Measurements from ENCODE around the gene TRA2B. TPM values are rescaled to one million over a fixed set of nuclear protein-coding genes. Genes with fewer than 3 reads are reported as not detected.

The TRA2B gene
- total RNA-seq, 1 experiment from 2014 or later, result 232 TPM

- in situ Hi-C loops (cut with HindIII; ENCODE audit: low sequenced_read_pairs), result no loop called here
- no peak for DNase-seq (ENCODE audit: low spot score)
Measured at GRCh38 chr3:185958626-185959025, 20.8 kb upstream of the TRA2B start.

GRCh38 chr3:185956244-185956643 lies 18.4 kb upstream of the TRA2B start:
- DNase-seq (ENCODE audit: low spot score), result no peak
- in situ Hi-C loops (cut with HindIII; ENCODE audit: low sequenced_read_pairs), result no loop called here

GRCh38 chr3:185954366-185954723 lies 16.5 kb upstream of the TRA2B start:
- in situ Hi-C loops (cut with HindIII; ENCODE audit: low sequenced_read_pairs), result no loop called here
- DNase-seq (ENCODE audit: low spot score), result no peak

DNA sequence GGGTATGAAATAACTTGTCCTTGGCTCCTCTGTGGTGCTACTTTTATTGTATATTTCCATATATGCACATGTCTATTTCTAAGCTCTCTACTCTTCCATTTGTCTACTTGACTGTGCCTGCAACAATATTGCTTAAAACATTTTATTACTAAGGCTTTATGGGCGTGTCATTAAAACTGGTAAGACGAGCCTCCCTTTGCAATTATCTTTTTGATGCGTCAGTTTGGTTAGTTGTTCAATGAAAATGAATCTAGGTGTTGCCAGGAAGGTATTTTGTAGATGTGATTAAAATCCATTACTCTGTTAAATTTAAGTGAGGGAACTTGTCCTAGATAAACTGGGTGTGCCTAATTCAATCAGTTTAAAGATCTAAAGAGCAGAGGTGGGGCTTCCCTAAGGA lies 12.9 kb upstream of the TRA2B start:
- in situ Hi-C loops (cut with HindIII; ENCODE audit: low sequenced_read_pairs), result no loop called here
- DNase-seq (ENCODE audit: low spot score), result no peak

DNA sequence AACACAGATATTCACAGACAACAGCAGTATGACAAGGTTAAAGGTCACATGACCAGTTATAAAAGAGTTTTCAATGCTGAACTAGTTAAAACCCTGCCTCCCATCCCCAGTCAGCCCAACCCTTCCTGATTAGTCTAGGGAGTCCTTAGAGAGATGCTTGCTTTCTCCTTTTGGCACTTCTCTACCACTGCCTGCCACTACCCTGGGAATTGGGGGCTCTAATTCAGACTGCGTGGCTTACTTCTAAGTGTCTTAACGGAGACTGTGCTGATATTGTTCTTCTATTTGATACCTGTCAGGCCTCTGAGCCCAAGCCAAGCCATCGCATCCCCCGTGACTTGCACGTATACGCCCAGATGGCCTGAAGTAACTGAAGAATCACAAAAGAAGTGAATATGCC lies 11.7 kb upstream of the TRA2B start:
- in situ Hi-C loops (cut with HindIII; ENCODE audit: low sequenced_read_pairs), result no loop called here
- no peak for DNase-seq (ENCODE audit: low spot score)

- DNase-seq (ENCODE audit: low spot score), result no peak
- in situ Hi-C loops (cut with HindIII; ENCODE audit: low sequenced_read_pairs), result no loop called here
Measured at GRCh38 chr3:185948292-185948691, 10.5 kb upstream of the TRA2B start.

- in situ Hi-C loops (cut with HindIII; ENCODE audit: low sequenced_read_pairs), result no loop called here
- DNase-seq (ENCODE audit: low spot score), result no peak
Measured at GRCh38 chr3:185943760-185944106, 5.9 kb upstream of the TRA2B start.

DNA sequence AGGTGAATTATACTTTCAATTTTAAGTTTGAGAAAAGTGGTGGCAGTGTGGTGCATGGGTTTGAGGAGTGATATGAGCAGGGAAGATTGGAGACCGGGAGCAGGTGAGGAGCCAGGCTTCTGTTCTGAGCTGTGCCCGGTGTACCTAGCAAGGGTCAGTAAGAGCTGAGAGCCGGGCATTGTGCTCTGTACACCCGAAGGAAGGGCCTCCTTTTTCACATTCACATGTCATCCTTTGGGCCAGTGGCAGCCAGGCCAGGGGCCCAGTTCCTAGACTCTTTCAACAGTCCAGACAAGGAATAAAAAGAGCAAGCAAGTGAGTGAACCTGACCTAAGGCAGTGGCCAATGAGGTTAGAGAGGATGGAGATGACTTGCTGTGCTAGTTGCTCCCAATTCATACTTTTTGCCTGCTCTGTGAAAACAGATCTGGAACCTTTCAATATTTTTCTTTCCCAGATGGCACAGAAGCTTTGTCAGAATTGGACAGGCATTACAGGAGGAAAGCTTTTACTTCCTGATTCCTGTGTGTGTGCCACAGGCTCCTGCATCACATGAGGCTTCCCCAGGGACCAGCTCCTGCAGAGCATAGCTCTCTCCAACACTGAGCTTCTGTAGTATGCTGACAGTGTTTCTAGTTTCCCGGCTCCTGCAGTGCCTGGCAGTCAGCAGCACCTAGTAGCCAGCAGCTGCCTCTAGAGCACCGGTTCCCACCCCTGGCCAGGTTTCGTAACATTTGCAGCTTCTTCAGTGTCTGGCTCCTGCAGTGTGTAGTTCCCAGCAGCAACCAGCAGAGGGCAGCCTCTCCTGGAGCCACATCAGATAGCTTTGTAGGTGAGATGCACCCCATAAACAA lies 5.3 kb upstream of the TRA2B start:
- in situ Hi-C loops (cut with HindIII; ENCODE audit: low sequenced_read_pairs), result no loop called here
- peak; percentile 89 for DNase-seq (ENCODE audit: low spot score)

DNA sequence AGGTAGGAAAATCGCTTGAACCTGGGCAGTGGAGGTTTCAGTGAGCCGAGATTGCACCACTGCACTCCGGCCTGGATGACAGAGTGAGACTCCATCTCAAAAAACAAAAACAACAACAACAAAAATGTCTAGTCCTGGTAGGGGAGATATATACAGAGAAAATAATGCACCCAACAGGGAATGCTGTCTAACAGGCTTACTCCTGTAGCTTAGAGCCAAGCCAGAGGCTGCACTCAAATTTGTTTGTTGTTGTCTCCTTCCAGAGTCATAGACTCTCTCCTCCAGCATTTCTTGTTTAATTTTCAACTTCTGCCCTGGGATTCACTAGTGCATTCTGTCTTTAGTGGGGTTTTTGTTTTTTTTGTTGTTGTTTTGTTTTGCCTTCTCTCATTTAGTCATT lies 4.6 kb upstream of the TRA2B start:
- in situ Hi-C loops (cut with HindIII; ENCODE audit: low sequenced_read_pairs), result no loop called here
- no peak for DNase-seq (ENCODE audit: low spot score)

- in situ Hi-C loops (cut with HindIII; ENCODE audit: low sequenced_read_pairs), result no loop called here
- DNase-seq (ENCODE audit: low spot score), result no peak
Measured at GRCh38 chr3:185940951-185941350, 3.1 kb upstream of the TRA2B start.

DNA sequence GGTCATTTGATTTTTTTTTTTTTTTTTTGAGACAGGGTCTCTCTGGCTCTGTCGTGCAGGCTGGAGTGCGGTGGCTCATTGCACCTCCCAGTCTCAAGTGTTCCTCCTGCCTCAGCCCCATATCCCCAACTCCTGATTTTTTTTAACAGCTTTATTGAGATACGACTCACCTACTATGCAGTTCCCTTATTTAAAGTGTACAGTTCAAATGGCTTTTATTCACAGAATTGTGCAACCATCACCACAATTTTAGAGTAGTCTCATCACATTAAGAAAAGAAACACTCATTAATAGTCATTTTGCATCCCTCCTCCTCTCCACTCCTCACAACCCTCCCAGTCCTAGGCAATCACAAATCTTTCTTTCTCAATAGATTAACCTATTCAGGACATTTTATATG lies 1.9 kb upstream of the TRA2B start:
- in situ Hi-C loops (cut with HindIII; ENCODE audit: low sequenced_read_pairs), result no loop called here
- DNase-seq (ENCODE audit: low spot score), result no peak

DNA sequence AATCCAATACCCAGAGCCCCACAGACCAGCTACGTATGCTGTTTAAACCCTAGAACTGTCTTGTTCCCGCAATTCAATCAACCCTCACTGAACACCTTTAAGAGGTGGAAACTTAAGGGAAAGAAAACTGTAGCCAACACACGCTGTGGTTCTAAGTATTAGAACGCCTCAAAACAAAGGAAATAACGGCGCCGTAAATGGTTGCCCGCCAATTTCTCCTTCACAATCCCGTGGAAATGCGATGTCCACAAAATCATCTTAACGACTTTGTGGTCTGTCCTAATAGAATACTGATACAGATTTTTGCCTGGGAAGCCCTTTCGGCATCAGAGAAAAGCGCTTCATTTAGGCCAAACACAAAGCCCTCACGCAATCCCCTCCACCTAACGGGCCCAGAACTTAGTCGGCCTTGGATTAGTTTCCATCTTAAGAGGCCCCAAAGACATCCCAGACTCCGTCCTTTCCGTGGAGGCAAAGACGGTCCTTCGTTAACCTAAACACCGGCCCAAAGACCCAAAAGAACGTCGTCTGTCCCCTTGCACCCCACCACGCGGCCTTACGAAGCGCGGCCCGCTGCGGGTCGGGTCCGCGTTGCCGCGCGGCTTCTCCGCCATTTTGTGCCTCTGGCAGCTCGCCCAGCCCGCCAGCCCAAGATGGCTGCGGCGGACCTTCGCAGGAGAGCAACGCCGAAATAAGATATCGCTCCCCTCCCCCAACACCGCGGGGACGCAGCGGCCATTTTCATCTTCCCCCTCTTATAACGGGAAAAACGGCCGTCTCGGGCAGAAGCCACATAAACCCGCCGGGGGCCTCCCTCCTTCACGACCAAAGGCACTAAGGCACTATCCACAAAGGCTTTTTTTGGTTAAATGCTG lies 763 bp downstream of the TRA2B start:
- in situ Hi-C loops (cut with HindIII; ENCODE audit: low sequenced_read_pairs), result no loop called here
- DNase-seq (ENCODE audit: low spot score), result peak; percentile 70

DNA sequence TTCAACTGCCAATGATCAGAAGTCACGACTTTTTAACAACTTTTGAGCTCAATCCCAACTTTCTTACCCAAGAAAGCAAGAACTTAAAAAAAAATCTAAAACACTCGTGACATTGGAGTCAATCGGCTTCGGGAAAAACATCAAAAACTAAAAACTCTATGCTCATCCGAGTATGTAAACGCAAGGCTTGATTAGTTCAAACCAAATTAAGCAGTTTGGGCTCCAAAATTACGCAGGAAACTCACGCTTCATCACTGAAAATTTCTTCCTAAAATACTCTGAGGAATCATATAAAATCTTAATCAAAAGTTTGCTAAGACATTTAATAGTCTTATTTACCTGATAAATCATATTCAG lies 1.6 kb downstream of the TRA2B start:
- no peak for DNase-seq (ENCODE audit: low spot score)
- in situ Hi-C loops (cut with HindIII; ENCODE audit: low sequenced_read_pairs), result no loop called here

DNA sequence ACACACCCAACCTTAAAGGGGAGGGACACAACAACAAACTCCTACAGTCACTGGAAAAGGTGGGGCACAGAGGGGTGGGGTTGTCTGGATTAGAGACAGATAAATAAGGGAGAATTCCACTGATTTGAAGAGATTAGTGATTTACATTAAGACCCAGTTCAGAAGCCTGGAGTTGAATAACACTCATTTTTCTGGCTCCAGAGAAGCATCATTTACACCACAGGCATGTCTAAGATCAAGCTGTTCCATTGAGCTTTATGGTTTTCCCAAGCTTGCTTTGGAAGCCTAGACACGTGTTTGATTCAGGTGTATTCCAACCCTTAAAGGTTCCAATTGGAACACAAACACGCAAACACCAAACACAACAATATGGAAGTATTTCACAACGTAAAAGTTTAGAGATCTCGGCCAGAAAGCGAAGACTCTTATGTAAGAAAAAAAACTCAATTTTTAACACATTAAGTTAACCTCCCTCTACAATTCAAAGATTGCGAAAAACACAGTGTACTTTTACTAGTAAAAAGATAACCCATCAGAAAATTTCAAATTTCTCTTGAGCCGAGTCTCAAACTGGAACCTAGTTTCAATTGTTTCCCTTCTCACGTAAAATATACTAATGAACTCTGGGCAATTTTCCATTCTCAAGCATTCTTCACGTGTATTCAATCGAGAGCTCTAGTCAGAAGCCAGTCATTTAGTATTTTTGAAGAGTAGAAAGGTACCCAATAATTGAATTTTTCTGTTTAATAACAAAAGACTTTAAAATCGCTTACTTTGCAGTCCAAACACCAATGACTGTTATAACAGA lies 2.1 kb downstream of the TRA2B start:
- in situ Hi-C loops (cut with HindIII; ENCODE audit: low sequenced_read_pairs), result no loop called here

DNA sequence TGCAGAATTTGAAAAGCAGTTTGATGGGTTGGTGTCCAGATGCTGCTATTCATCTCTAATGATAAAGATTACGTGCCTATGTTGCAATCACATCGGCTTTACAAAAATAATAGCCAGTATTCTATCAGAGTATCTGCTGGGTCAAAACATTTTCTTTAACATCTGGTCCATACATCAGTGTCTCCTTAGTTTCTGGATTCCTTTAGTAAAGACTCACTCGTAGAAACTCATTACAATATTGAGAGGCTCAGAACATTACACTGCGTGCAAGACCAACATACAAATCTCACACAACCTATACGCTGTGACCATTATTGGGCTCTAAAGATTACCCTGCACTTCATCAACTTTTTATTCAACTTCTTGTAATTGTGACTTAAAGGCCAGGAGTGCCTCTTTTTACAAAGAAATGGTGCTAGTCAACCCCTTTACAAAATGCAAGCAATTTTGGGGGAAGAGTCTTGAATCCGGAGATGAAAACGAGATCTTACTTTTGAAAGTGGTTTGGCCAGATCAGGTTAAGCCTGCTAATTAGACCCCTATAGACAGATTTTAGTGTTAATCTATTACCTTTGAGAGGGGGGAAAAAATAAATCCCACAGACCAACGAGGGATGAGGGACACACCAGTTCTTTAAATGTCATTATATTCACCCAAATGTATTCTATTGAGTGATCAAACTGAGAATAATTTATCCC lies 2.9 kb downstream of the TRA2B start:
- peak; percentile 18 for DNase-seq (ENCODE audit: low spot score)
- in situ Hi-C loops (cut with HindIII; ENCODE audit: low sequenced_read_pairs), result no loop called here

More for the DNA sequence above, 2.1 kb downstream of the TRA2B start:
- peak; percentile 34 for DNase-seq (ENCODE audit: low spot score)

- in situ Hi-C loops (cut with HindIII; ENCODE audit: low sequenced_read_pairs), result no loop called here
- DNase-seq (ENCODE audit: low spot score), result peak; percentile 20
Measured at GRCh38 chr3:185934174-185934557, 3.6 kb downstream of the TRA2B start.

DNA sequence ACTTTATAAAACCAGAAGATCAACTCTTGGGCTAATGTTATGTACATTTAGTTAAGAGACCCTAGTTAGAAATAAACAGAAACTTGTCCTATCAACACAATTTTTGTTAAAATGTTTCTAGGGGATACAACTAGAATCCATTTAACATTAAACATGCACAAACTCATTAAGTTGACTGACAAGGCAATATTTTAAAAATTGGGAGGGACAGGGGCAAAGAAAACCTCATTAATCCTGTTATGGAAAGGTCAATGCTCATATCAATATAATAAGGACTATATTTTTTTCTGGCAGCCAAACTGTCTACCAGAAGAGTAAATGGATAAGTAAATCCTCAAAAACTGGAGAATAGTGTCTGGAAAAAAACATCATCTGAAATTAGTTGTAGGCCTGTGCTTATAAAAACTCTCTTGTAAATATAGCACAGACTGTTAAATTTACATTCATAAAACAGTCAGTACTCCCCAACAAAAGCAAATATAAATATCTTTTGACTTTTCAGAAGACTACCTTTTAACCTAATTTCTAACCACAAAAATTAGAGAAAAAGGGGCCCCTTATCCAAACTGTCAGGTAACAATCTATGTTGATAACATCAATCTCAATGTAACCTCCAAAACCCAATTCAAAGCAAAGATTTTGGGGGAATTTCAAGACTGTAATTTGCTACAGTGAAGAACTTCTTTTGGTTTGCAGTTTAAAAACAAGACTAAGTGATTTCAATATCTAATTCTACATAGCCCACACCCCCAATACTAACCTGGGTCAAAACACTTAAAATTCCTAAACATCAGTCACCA lies 4.2 kb downstream of the TRA2B start:
- in situ Hi-C loops (cut with HindIII; ENCODE audit: low sequenced_read_pairs), result no loop called here
- DNase-seq (ENCODE audit: low spot score), result no peak

- peak; percentile 23 for DNase-seq (ENCODE audit: low spot score)
- in situ Hi-C loops (cut with HindIII; ENCODE audit: low sequenced_read_pairs), result no loop called here
Measured at GRCh38 chr3:185931777-185932612, 5.8 kb downstream of the TRA2B start.
